Karpas-422 (cell line): ENCODE results near the gene GPRASP1. TPM values are rescaled to one million over a fixed set of nuclear protein-coding genes. Genes with fewer than 3 reads are reported as not detected.
"Not testable (repeated sequence)": the region's sequence is repeated elsewhere in the genome, so short reads cannot be mapped to it uniquely, and the experiment has no call there.

ENCODE experiments used
- DNase-seq: peaks from one replicate; pipeline ENCODE4 v3.0.0-alpha.2; 2015
- H2AFZ ChIP-seq: fragments of 200-600 bp; sonication (generic); 2 replicates; pipeline ENCODE4 v1.6.1; 2014; ENCODE audit warnings: antibody characterized with exemption, low read length, mixed read lengths
- H3K27ac ChIP-seq: fragments of 200-600 bp; sonication (generic); 2 replicates; pipeline ENCODE4 v1.5.1; 2014; ENCODE audit warnings: mild to moderate bottlenecking, low read length, moderate library complexity
- H3K27me3 ChIP-seq: fragments of 200-600 bp; sonication (generic); 2 replicates; pipeline ENCODE4 v1.6.1; 2014; ENCODE audit warnings: low read length, mixed read lengths
- H3K36me3 ChIP-seq: fragments of 200-600 bp; sonication (generic); 2 replicates; pipeline ENCODE4 v1.6.1; 2014; ENCODE audit warnings: low read length, mixed read lengths; ENCODE audit not compliant: insufficient read depth
- H3K4me1 ChIP-seq: fragments of 200-600 bp; sonication (generic); 2 replicates; pipeline ENCODE4 v1.6.1; 2014; ENCODE audit warnings: mild to moderate bottlenecking, low read length, mixed read lengths
- H3K4me2 ChIP-seq: fragments of 200-600 bp; sonication (generic); 2 replicates; pipeline ENCODE4 v1.6.1; 2014; ENCODE audit warnings: low read length, low read depth, mild to moderate bottlenecking; ENCODE audit not compliant: poor library complexity, severe bottlenecking
- H3K4me3 ChIP-seq: fragments of 200-600 bp; sonication (generic); 2 replicates; pipeline ENCODE4 v1.5.1; 2014; ENCODE audit warnings: mild to moderate bottlenecking, antibody characterized with exemption, low read length, mixed read lengths
- H3K79me2 ChIP-seq: fragments of 200-600 bp; sonication (generic); 2 replicates; pipeline ENCODE4 v1.6.1; 2014; ENCODE audit warnings: mild to moderate bottlenecking, low read length, mixed read lengths
- H3K9ac ChIP-seq: fragments of 200-600 bp; sonication (generic); 2 replicates; pipeline ENCODE4 v1.6.0; 2014; ENCODE audit warnings: low read length
- H3K9me2 ChIP-seq: fragments of 200-600 bp; sonication (generic), shearing (Covaris generic); replicated peaks from 2 replicates; pipeline ENCODE4 v1.6.0; 2014; ENCODE audit warnings: mild to moderate bottlenecking, low read length, moderate library complexity; ENCODE audit not compliant: insufficient read depth
- H3K9me3 ChIP-seq: fragments of 300-700, 200-600 bp; sonication (generic); 2 replicates; pipeline ENCODE4 v1.6.1; 2014; ENCODE audit warnings: low read length, mixed read lengths
- H4K20me1 ChIP-seq: fragments of 200-600 bp; sonication (generic); 2 replicates; pipeline ENCODE4 v1.6.1; 2014; ENCODE audit warnings: mild to moderate bottlenecking, antibody characterized with exemption, low read length, low read depth; ENCODE audit not compliant: insufficient read depth
- small RNA-seq: library from RNA; depleted of rRNA; stranded (forward); fragments of <200 nt; gene quantifications from one replicate; pipeline ENCODE3, GENCODE V24; 2014
- total RNA-seq: library from RNA; depleted of rRNA; stranded (reverse); fragments of >200 nt; shearing (Covaris generic); gene quantifications from 2 replicates; pipeline ENCODE4 v1.2.3, GENCODE V29; 2014; ENCODE audit warnings: low replicate concordance; rRNA removed

GPRASP1 gene
- total RNA-seq, 1 experiment from 2014 or later, result 2.4 TPM

GRCh38 chrX:102677479-102677878, 26.2 kb downstream of the GPRASP1 start:
- not testable (repeated sequence) for H3K27me3 ChIP-seq, H2AFZ ChIP-seq, H3K9me2 ChIP-seq, H3K27ac ChIP-seq, H3K4me3 ChIP-seq, H3K4me1 ChIP-seq, H4K20me1 ChIP-seq, H3K36me3 ChIP-seq, DNase-seq, H3K9ac ChIP-seq, H3K4me2 ChIP-seq, H3K9me3 ChIP-seq, H3K79me2 ChIP-seq

GRCh38 chrX:102684772-102685520, 33.7 kb downstream of the GPRASP1 start:
- H3K9me3 ChIP-seq, result no peaks in the 10 kb centered on the region
- no peaks in the 10 kb centered on the region for H3K9me2 ChIP-seq
- H3K9ac ChIP-seq, result no peak overlapping the region

GRCh38 chrX:102694749-102695148, 43.5 kb downstream of the GPRASP1 start:
- H3K79me2 ChIP-seq, result no peaks in the 10 kb centered on the region
- no peaks in the 10 kb centered on the region for H4K20me1 ChIP-seq
- no peaks in the 10 kb centered on the region for H3K9me2 ChIP-seq
- H2AFZ ChIP-seq, result no peak overlapping the region
- no peak overlapping the region for H3K9ac ChIP-seq
- H3K4me3 ChIP-seq, result no peak overlapping the region
- no peak overlapping the region for H3K4me2 ChIP-seq
- H3K27ac ChIP-seq, result no peak overlapping the region
- no peak for DNase-seq
- no peaks in the 10 kb centered on the region for H3K4me1 ChIP-seq
- H3K9me3 ChIP-seq, result no peaks in the 10 kb centered on the region
- no peaks in the 10 kb centered on the region for H3K27me3 ChIP-seq
- H3K36me3 ChIP-seq, result no peaks in the 10 kb centered on the region

More at GRCh38 chrX:102684772-102685520, 33.7 kb downstream of the GPRASP1 start:
- Histone ChIP-seq H3K36me3 (no peaks in the 10 kb centered on the region; the same call in 1 of the 2 replicates), H3K27me3 (no peaks in the 10 kb centered on the region), H3K4me2 (no peak overlapping the region), H4K20me1 (no peaks in the 10 kb centered on the region), H3K4me1 (no peaks in the 10 kb centered on the region), H3K4me3 (no peak overlapping the region), H2AFZ (no peak overlapping the region), H3K79me2 (no peaks in the 10 kb centered on the region), H3K27ac (no peak overlapping the region)
- DNase-seq, result no peak

- Histone ChIP-seq H3K9me2 (no peaks in the 10 kb centered on the region), H2AFZ (no peak overlapping the region), H3K79me2 (no peaks in the 10 kb centered on the region), H3K4me1 (no peaks in the 10 kb centered on the region), H3K27ac (no peak overlapping the region), H4K20me1 (no peaks in the 10 kb centered on the region), H3K36me3 (no peaks in the 10 kb centered on the region), H3K9me3 (no peaks in the 10 kb centered on the region), H3K27me3 (no peaks in the 10 kb centered on the region), H3K9ac (no peak overlapping the region), H3K4me2 (no peak overlapping the region), H3K4me3 (no peak overlapping the region)
- no peak for DNase-seq
Measured at GRCh38 chrX:102696306-102696705, 45.0 kb downstream of the GPRASP1 start.

- Histone ChIP-seq H3K9ac (no peak overlapping the region), H3K4me1 (no peaks in the 10 kb centered on the region), H3K9me3 (no peaks in the 10 kb centered on the region), H3K27me3 (no peaks in the 10 kb centered on the region), H3K79me2 (no peaks in the 10 kb centered on the region), H2AFZ (no peak overlapping the region), H3K4me2 (no peak overlapping the region), H3K27ac (no peak overlapping the region), H4K20me1 (no peaks in the 10 kb centered on the region), H3K36me3 (no peaks in the 10 kb centered on the region), H3K9me2 (no peaks in the 10 kb centered on the region), H3K4me3 (no peak overlapping the region)
- DNase-seq, result no peak
Measured at GRCh38 chrX:102697494-102697893, 46.2 kb downstream of the GPRASP1 start.

Small RNA genes within 50 kb of the gene (small RNA-seq; reads per million reads assigned to genes)
- not detected for gene RNU6-589P

Other genes starting within 250 kb of the GPRASP1 start
- not detected in 2 replicates for gene NXF2B, start 211.5 kb upstream of the GPRASP1 start, total RNA-seq
- gene TCP11X2, start 179.7 kb upstream of the GPRASP1 start, total RNA-seq, result not detected in 2 replicates
- not detected in 2 replicates for gene TMSB15A, start 134.7 kb upstream of the GPRASP1 start, total RNA-seq
- 13.5 and 16.2 TPM in 2 replicates for gene ARMCX5, start 52.0 kb upstream of the GPRASP1 start, total RNA-seq
- gene GPRASP2, start 61.0 kb downstream of the GPRASP1 start, total RNA-seq, result 0.97 and 1.6 TPM in 2 replicates
- gene GPRASP3, start 69.3 kb downstream of the GPRASP1 start, total RNA-seq, result 0.32 and 0.56 TPM in 2 replicates